ENCODE data around the gene VSTM2B. TPM values are rescaled to one million over a fixed set of nuclear protein-coding genes. Genes with fewer than 3 reads are reported as not detected.

Gene VSTM2B
- total RNA-seq, 1 donor from 2014 or later, result not detected

DNA sequence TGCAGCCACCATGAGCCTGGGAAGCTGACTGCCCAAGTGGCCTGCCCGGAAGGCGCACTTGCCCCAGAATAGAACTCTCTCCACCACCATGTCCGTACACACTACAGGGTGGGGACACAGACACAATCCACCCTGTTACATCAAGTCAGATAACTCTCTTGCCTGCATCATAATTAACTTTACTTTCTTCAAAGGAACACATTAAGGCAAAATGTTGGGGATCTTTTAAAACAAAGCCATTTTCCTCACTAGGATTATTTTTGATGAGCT, 23.3 kb upstream of the VSTM2B start:
- TF ChIP-seq, protein P1, sequence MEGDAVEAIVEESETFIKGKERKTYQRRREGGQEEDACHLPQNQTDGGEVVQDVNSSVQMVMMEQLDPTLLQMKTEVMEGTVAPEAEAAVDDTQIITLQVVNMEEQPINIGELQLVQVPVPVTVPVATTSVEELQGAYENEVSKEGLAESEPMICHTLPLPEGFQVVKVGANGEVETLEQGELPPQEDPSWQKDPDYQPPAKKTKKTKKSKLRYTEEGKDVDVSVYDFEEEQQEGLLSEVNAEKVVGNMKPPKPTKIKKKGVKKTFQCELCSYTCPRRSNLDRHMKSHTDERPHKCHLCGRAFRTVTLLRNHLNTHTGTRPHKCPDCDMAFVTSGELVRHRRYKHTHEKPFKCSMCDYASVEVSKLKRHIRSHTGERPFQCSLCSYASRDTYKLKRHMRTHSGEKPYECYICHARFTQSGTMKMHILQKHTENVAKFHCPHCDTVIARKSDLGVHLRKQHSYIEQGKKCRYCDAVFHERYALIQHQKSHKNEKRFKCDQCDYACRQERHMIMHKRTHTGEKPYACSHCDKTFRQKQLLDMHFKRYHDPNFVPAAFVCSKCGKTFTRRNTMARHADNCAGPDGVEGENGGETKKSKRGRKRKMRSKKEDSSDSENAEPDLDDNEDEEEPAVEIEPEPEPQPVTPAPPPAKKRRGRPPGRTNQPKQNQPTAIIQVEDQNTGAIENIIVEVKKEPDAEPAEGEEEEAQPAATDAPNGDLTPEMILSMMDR (conservative IDR thresholded peaks at IDR 0.05; ENCODE audit: low read depth, low read length), result no peak
- no peak overlapping the region for H3K4me3 ChIP-seq (ENCODE audit: low read depth, low read length)
- no peak for DNase-seq (ENCODE audit: low read depth)

DNA sequence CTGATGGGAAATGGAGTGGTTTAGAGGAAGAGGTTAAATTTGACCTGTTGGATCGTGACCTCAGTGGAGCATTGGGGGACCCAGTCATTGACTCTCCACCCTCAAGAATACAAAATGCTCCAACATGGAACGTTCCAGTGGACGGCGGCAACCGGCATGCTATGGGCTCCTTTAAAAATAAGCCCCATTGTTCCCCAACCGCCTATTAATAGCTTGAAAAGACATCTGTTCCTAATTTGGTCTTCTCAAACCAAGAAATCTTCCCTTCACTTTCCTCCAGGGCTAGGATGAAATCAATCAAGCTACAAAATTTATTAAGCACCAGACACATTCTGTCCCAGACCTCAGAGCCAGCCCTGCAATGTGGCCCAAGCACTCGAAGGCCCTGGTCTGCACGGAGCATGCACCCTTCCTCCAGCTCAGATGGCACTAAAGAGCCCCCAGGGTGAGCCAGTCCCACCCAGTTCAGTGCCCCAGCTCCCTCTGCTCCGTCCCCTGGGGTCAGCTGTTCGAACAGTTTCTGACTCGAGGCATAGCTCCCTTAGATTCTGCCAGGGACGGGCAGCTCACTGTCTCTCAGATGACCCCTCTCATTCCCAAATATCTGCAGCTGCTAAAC, 22.5 kb upstream of the VSTM2B start:
- no peak for DNase-seq (ENCODE audit: low read depth)
- TF ChIP-seq, protein P1 (conservative IDR thresholded peaks at IDR 0.05; ENCODE audit: low read depth, low read length), result no peak
- no peak overlapping the region for H3K4me3 ChIP-seq (ENCODE audit: low read depth, low read length)

DNA sequence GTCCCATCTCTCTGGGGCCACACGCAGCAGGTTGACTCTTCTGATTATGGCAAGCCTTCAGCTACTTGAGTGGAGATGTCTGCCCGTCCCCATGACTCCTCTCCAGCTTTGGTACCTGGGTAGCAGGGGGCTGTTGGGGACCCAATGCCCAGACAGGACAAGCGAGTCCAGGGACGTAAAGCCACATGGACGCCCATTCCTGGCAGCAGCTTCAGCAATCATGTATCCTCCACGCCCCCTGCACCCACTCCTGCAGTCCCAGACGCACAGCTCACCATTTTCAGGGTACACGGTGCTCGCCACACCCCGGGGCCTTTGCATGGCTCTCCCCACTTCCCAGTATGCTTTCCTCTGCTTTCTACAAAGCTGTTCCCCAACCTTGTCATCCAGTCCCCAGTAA, 22.0 kb upstream of the VSTM2B start:
- no peak overlapping the region for H3K4me3 ChIP-seq (ENCODE audit: low read depth, low read length)
- no peak for DNase-seq (ENCODE audit: low read depth)
- TF ChIP-seq, protein P1 (conservative IDR thresholded peaks at IDR 0.05; ENCODE audit: low read depth, low read length), result no peak

DNA sequence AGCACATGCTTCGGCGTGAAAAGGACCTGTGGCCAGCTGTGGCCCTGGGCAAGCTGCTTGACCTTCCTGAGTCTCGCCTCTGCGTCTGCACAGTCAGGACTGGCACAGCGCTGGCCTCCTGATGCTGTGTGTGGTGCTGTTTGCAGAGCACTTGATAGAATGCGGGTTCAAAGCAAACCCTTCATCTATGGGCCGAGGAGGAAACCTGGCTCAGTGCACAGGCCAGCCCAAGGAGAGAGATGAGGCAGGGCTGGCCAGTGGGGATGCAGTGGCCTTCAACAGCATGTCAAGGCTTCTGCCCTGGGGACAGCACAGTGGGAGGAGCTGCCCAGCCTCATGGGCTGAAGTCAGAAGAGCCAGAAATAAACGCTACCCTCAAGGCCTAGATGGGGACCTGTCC, 21.3 kb upstream of the VSTM2B start:
- DNase-seq (ENCODE audit: low read depth), result no peak
- TF ChIP-seq, protein P1 (conservative IDR thresholded peaks at IDR 0.05; ENCODE audit: low read depth, low read length), result no peak
- H3K4me3 ChIP-seq (ENCODE audit: low read depth, low read length), result no peak overlapping the region

DNA sequence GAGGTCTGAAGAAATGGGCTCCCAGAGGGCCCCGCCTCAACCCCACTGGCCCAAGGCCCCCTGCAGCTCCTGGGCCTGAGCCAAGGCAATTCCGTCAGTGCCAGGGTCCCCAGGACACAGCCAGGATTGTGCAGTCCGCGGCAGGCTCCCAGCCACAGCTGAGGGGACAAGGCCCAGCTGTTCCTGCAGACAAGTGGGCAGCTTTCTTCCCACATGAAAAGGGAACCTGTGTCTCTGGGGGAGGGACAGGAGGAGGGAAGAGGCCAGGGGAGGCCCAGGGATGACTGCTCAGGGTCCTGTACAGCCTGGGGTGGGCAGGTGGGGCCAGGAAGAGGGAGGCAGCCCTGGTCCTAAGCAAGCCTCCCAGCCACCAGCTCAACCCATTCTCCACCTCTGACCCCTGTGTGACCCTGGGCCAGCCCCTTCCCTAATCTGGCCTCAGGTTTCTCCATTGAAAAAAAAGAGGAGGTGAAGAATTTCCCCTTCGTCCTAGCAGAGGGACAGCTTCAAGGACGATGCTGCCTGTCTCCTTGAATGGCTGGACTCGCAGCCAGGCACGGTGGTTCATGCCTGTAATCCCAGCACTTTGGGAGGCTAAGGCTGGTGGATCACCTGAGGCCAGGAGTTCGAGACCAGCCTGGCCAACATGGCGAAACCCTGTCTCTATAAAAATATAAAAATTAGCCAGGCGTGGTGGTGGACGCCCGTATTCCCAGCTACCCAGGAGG, 20.5 kb upstream of the VSTM2B start:
- TF ChIP-seq, protein P1 (conservative IDR thresholded peaks at IDR 0.05; ENCODE audit: low read depth, low read length), result no peak
- DNase-seq (ENCODE audit: low read depth), result no peak
- H3K4me3 ChIP-seq (ENCODE audit: low read depth, low read length), result no peak overlapping the region

DNA sequence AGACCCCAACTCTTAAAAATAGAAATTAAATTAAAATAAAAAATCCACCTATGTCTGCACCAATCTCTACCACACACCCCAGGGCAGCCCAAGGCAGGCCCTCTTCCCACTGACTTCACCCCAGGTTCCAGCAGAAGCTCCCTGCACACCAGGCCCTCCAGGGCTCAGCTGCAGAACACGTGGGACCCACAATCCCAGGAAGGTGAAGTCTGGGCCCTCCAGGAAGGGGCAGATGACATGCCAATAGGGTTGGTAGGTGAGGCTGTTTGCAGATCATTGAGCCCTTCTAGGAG, 19.2 kb upstream of the VSTM2B start:
- no peak overlapping the region for H3K4me3 ChIP-seq (ENCODE audit: low read depth, low read length)
- DNase-seq (ENCODE audit: low read depth), result no peak
- TF ChIP-seq, protein P1 (conservative IDR thresholded peaks at IDR 0.05; ENCODE audit: low read depth, low read length), result no peak
